Neural progenitor cell (in vitro differentiated cells): ENCODE data around the gene RYR1. TPM values are rescaled to one million over a fixed set of nuclear protein-coding genes. Genes with fewer than 3 reads are reported as not detected.

Source experiments
- DNase-seq: peaks from one replicate; pipeline ENCODE4 v3.0.0-alpha.2; 2016; ENCODE audit warnings: low spot score
- H2AFZ ChIP-seq: fragments of 200-600 bp; sonication (generic); replicated peaks from 2 replicates; pipeline ENCODE4 v1.6.1; 2016; ENCODE audit warnings: antibody characterized with exemption
- H3F3A ChIP-seq: fragments of 200-600 bp; sonication (generic); 2 replicates; pipeline ENCODE4 v1.6.1; 2016; ENCODE audit warnings: antibody characterized with exemption, low read depth
- H3K27ac ChIP-seq: fragments of 200-600 bp; sonication (generic); 2 replicates; pipeline ENCODE4 v1.5.1; 2016; ENCODE audit warnings: mild to moderate bottlenecking
- H3K27me3 ChIP-seq: fragments of 200-600 bp; sonication (generic); 2 replicates; pipeline ENCODE4 v1.6.1; 2016; ENCODE audit warnings: mild to moderate bottlenecking, moderate library complexity
- H3K36me3 ChIP-seq: fragments of 200-600 bp; sonication (generic); 2 replicates; pipeline ENCODE4 v1.5.1; 2016
- H3K4me1 ChIP-seq: fragments of 200-600 bp; sonication (generic); 2 replicates; pipeline ENCODE4 v1.6.1; 2016; ENCODE audit warnings: mixed run types
- H3K4me2 ChIP-seq: fragments of 200-600 bp; sonication (generic); 2 replicates; pipeline ENCODE4 v1.6.1; 2016
- H3K4me3 ChIP-seq: fragments of 200-600 bp; sonication (generic); 2 replicates; pipeline ENCODE4 v1.5.1; 2016
- H3K79me2 ChIP-seq: fragments of 200-600 bp; sonication (generic); 2 replicates; pipeline ENCODE4 v1.6.1; 2016; ENCODE audit warnings: low read depth
- H3K9ac ChIP-seq: fragments of 200-600 bp; sonication (generic); 2 replicates; pipeline ENCODE4 v1.6.1; 2016
- H3K9me3 ChIP-seq: fragments of 200-600 bp; sonication (generic); 2 replicates; pipeline ENCODE4 v1.5.1; 2016; ENCODE audit warnings: low read depth
- H4K20me1 ChIP-seq: fragments of 200-600 bp; sonication (generic); 2 replicates; pipeline ENCODE4 v1.6.1; 2016; ENCODE audit warnings: low read depth
- H3K27ac Mint-ChIP-seq: 3 replicates; pipeline ENCODE4 v1.8.0; 2021; ENCODE audit warnings: mixed read lengths
- H3K27me3 Mint-ChIP-seq: 2 replicates; pipeline ENCODE4 v1.8.0; 2022; ENCODE audit warnings: low read depth, mild to moderate bottlenecking, inconsistent platforms, moderate library complexity, mixed read lengths; ENCODE audit not compliant: insufficient read depth
- H3K36me3 Mint-ChIP-seq: 3 replicates; pipeline ENCODE4 v1.8.0; 2021; ENCODE audit warnings: mixed read lengths
- H3K4me1 Mint-ChIP-seq: 3 replicates; pipeline ENCODE4 v1.8.0; 2021; ENCODE audit warnings: mixed read lengths
- H3K4me3 Mint-ChIP-seq: 3 replicates; pipeline ENCODE4 v1.8.0; 2021; ENCODE audit warnings: mild to moderate bottlenecking, moderate library complexity, mixed read lengths
- H3K9me3 Mint-ChIP-seq: 3 replicates; pipeline ENCODE4 v1.8.0; 2020; ENCODE audit warnings: mixed read lengths
- EZH2 ChIP-seq: fragments of 200-600 bp; sonication (generic); IDR thresholded peaks from 2 replicates; pipeline ENCODE4 v1.6.1; 2017; ENCODE audit warnings: antibody characterized with exemption, mild to moderate bottlenecking, moderate library complexity
- EZH2phosphoT487 ChIP-seq: fragments of 200-600 bp; sonication (generic); IDR thresholded peaks from 2 replicates; pipeline ENCODE4 v1.6.1; 2017; ENCODE audit warnings: antibody characterized with exemption
- total RNA-seq: library from RNA; depleted of rRNA; stranded (reverse); fragments of >200 nt; gene quantifications from 2 replicates; pipeline ENCODE4 v1.2.3, GENCODE V29; 2015; ENCODE audit warnings: low replicate concordance
- TF ChIP-seq, protein P1 (sequence below): fragments of 200-600 bp; sonication (generic); IDR thresholded peaks from 2 replicates; pipeline ENCODE4 v1.5.1; 2017; ENCODE audit warnings: antibody characterized with exemption, mild to moderate bottlenecking

Gene RYR1
- total RNA-seq, 1 donor from 2014 or later = 0.60 TPM

- peaks cover 4% of the 10 kb centered on the region for H3K4me1 ChIP-seq
- no peak for TF ChIP-seq EZH2
- TF ChIP-seq, protein P1, sequence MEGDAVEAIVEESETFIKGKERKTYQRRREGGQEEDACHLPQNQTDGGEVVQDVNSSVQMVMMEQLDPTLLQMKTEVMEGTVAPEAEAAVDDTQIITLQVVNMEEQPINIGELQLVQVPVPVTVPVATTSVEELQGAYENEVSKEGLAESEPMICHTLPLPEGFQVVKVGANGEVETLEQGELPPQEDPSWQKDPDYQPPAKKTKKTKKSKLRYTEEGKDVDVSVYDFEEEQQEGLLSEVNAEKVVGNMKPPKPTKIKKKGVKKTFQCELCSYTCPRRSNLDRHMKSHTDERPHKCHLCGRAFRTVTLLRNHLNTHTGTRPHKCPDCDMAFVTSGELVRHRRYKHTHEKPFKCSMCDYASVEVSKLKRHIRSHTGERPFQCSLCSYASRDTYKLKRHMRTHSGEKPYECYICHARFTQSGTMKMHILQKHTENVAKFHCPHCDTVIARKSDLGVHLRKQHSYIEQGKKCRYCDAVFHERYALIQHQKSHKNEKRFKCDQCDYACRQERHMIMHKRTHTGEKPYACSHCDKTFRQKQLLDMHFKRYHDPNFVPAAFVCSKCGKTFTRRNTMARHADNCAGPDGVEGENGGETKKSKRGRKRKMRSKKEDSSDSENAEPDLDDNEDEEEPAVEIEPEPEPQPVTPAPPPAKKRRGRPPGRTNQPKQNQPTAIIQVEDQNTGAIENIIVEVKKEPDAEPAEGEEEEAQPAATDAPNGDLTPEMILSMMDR = no peak
- no peak for TF ChIP-seq EZH2phosphoT487
- Mint-ChIP-seq H3K4me3 (peak overlapping the region; percentile 0), H3K27ac (no peak overlapping the region), H3K27me3 (peaks cover 9% of the 10 kb centered on the region), H3K4me1 (peaks cover 6% of the 10 kb centered on the region), H3K36me3 (no peaks in the 10 kb centered on the region), H3K9me3 (no peaks in the 10 kb centered on the region)
- H3K27ac ChIP-seq = no peak overlapping the region
- H3K9ac ChIP-seq = no peak overlapping the region
- no peak overlapping the region for H2AFZ ChIP-seq
- no peaks in the 10 kb centered on the region for H3K27me3 ChIP-seq
- no peak overlapping the region for H3K4me2 ChIP-seq
- no peaks in the 10 kb centered on the region for H3K9me3 ChIP-seq
- H3F3A ChIP-seq = no peaks in the 10 kb centered on the region
- H4K20me1 ChIP-seq = no peaks in the 10 kb centered on the region
- no peaks in the 10 kb centered on the region for H3K79me2 ChIP-seq
- DNase-seq = no peak
- H3K4me3 ChIP-seq = no peak overlapping the region
- no peaks in the 10 kb centered on the region for H3K36me3 ChIP-seq
These were observed 11.9 kb downstream of the RYR1 start for GRCh38 chr19:38445362-38445761.

- no peak for DNase-seq
- Histone ChIP-seq H3K36me3 (no peaks in the 10 kb centered on the region), H3K9ac (no peak overlapping the region), H3K79me2 (no peaks in the 10 kb centered on the region), H3K27me3 (no peaks in the 10 kb centered on the region), H2AFZ (no peak overlapping the region), H3K4me2 (no peak overlapping the region), H4K20me1 (no peaks in the 10 kb centered on the region), H3K4me1 (no peaks in the 10 kb centered on the region), H3K4me3 (no peak overlapping the region), H3K9me3 (no peaks in the 10 kb centered on the region), H3F3A (no peaks in the 10 kb centered on the region), H3K27ac (no peak overlapping the region)
- no peak overlapping the region for H3K4me3 Mint-ChIP-seq
- H3K27me3 Mint-ChIP-seq = peaks cover 8% of the 10 kb centered on the region
- H3K36me3 Mint-ChIP-seq = no peaks in the 10 kb centered on the region
- H3K9me3 Mint-ChIP-seq = no peaks in the 10 kb centered on the region
- H3K4me1 Mint-ChIP-seq = no peaks in the 10 kb centered on the region
- TF ChIP-seq EZH2 = no peak
- TF ChIP-seq EZH2phosphoT487 = no peak
- TF ChIP-seq, protein P1 = no peak
- peak overlapping the region; percentile 59 for H3K27ac Mint-ChIP-seq
These were observed 14.7 kb downstream of the RYR1 start for GRCh38 chr19:38448225-38448624.

DNA sequence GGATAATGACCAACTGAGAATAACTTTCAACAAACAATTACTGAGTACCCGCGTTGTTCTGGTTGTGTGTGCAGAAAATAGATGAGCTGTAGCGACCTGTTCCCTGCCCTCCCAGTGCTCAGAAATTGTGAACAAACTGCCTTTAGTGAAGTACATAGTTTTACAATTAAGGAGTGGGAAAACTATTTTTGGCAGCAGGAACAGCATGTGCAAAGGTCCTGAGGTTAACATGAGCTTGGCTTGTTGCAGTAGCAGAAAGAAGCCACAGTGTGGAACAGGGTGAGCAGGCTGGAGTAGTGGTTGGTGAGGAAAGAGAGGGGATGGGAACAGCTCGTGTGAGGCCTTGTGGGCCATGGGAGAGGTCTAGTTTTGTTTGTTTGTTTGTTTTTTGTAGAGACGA, 16.0 kb downstream of the RYR1 start:
- Histone ChIP-seq H3K9me3 (no peaks in the 10 kb centered on the region), H2AFZ (no peak overlapping the region), H3K4me3 (no peak overlapping the region), H3K27me3 (no peaks in the 10 kb centered on the region), H3K4me1 (no peaks in the 10 kb centered on the region), H3K36me3 (no peaks in the 10 kb centered on the region), H3K79me2 (no peaks in the 10 kb centered on the region), H3F3A (no peaks in the 10 kb centered on the region), H3K27ac (no peak overlapping the region), H3K4me2 (no peak overlapping the region), H4K20me1 (no peaks in the 10 kb centered on the region), H3K9ac (no peak overlapping the region)
- no peaks in the 10 kb centered on the region for H3K36me3 Mint-ChIP-seq
- no peak overlapping the region for H3K27ac Mint-ChIP-seq
- no peaks in the 10 kb centered on the region for H3K4me1 Mint-ChIP-seq
- H3K4me3 Mint-ChIP-seq = no peak overlapping the region
- peaks cover 8% of the 10 kb centered on the region for H3K27me3 Mint-ChIP-seq
- no peaks in the 10 kb centered on the region for H3K9me3 Mint-ChIP-seq
- TF ChIP-seq, protein P1 = no peak
- TF ChIP-seq EZH2 = no peak
- no peak for TF ChIP-seq EZH2phosphoT487
- DNase-seq = no peak
